Inflammatory macrophage (primary cell): Measurements from ENCODE around the gene XYLT2.

ENCODE experiments used
- DNase-seq, 2 donors: peaks; one replicate each; pipeline ENCODE4 v3.0.0-alpha.2; 2020 to 2022

XYLT2 gene

GRCh38 chr17:50365649-50366393 lies 19.9 kb downstream of the XYLT2 start:
- DNase-seq: no peak

GRCh38 chr17:50367401-50367800 lies 21.5 kb downstream of the XYLT2 start:
- no peak for DNase-seq

DNA sequence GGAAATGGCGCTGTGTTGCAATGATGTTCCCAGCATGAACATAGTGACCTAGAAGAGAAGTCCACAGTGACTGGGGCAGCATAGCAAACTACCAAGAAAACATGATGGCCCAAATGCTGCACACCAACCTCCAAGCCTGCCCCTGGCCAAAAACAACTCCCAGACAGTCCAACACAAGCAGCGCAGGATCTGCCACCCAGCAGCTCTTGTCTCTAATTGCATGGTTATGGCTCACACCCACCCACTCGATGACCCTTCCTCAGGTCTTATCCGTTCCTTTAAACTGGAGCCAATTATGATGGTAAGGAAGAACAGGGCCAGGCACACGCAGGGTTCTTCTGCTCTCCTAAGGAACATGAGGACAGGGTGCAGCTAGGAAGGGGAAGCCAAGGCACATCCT lies 24.1 kb downstream of the XYLT2 start:
- DNase-seq: no peak

- DNase-seq: no peak
Measured at GRCh38 chr17:50371526-50371925, 25.6 kb downstream of the XYLT2 start.

GRCh38 chr17:50372222-50372757 lies 26.4 kb downstream of the XYLT2 start:
- no peak for DNase-seq

- DNase-seq: peak; percentile 87 to 88
Measured at GRCh38 chr17:50372758-50373556, 27.0 kb downstream of the XYLT2 start, which contains the start of the genes EME1 and MRPL27. Gene EME1, plus strand, starts transcription at chr17:50373229. Its CDS starts 1,980 bp downstream, at chr17:50375209. Gene MRPL27, minus strand, starts transcription at chr17:50373184. Its CDS starts 14 bp downstream, at chr17:50373170.

DNA sequence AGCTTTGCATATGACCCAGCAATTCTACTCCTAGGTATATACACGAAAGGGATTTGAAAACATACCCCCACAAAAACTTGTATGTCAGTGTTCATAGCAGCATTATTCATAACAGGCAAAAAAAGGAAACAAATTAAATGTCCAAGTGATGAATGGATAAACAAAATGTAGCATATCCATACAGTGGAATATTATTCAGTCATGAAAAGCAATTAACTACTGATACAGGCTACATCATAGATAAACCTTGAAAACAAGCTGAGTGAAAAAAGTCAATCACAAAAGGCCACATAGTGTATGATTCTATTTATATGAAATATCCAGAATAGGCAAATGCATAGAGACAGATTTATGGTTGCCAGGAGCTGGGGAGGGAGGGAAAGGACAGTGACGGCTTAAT lies 27.8 kb downstream of the XYLT2 start:
- no peak for DNase-seq

GRCh38 chr17:50375858-50376538 lies 30.1 kb downstream of the XYLT2 start:
- no peak for DNase-seq

GRCh38 chr17:50379351-50380132 lies 33.6 kb downstream of the XYLT2 start:
- no peak for DNase-seq

GRCh38 chr17:50380369-50381259 lies 34.7 kb downstream of the XYLT2 start:
- DNase-seq: no peak

GRCh38 chr17:50381260-50381815 lies 35.4 kb downstream of the XYLT2 start:
- no peak for DNase-seq

DNA sequence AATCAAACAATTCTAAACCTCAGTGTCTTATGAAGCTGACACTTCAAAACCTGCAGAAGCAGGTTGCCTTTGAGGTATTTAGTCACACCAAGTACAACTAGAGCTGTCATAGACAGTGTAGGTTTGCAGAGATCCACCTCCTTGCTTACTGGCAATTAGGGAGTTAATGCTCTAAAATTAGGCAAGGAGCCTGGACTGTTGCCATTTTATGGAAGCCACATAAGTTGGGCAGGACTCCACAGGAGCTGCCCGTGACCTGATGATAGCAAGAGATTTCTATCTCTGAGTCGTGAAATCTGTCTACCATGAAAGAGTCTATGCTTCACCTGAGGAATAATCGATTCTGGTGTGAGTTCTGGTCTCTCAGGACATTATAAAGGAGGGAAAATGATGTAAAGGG lies 36.0 kb downstream of the XYLT2 start:
- no peak for DNase-seq

GRCh38 chr17:50382931-50383330 lies 37.0 kb downstream of the XYLT2 start:
- no peak for DNase-seq

DNA sequence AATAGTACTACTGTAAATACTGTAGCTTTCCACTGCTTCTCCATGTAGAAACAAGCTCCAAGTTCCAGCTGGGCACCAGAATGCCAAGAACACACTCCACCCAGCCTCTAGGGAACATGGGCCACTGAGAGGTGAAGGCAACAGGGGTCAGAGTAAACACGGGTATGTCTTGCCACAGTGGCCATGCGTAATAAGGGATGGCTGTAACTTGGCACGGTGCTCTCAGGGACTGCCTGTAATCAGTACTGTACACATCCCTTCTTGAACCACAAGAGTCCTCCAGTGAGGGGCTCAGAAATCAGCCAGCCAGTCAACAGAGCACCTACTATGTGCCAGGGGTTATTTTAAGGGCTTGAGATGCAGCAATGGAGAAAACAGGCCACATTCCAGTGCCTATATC lies 40.6 kb downstream of the XYLT2 start:
- DNase-seq: no peak

- no peak for DNase-seq
Measured at GRCh38 chr17:50388728-50389127, 42.8 kb downstream of the XYLT2 start.

DNA sequence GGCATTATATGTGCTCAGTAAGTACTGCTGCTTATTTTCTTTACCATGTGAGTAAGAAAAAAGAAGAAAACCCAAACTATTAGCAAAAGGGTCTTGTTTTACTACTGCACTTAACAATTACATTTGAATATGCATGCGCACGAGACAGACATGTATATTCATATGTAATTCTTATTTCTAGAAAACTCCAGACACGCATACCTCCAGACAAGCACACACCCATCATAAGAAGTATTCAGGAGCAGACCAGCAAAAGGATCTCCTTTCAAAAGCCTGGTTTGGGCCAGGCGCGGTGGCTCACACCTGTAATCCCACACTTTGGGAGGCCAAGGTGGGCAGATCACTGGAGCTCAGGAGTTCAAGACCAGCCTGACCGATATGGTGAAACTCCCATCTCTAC lies 43.6 kb downstream of the XYLT2 start:
- no peak for DNase-seq

GRCh38 chr17:50392621-50393020 lies 46.7 kb downstream of the XYLT2 start:
- no peak for DNase-seq

DNA sequence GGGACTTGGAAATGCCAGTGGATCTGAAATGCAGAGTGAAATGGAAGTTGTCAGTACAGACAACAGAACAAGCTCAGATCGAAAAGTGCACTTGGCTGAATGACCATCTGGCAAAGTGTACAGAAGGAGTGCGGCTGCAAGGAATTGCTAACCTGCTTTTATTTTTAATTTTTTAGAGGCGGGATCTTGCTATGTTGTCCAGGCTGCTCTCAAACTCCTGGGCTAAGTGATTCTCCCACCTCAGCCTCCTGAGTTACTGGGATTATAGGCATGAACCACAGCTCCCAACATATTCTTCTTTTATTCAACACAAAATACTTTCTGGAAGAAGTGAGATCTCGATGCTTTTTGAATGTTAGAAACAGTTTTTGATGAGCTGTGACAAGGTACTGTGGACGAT lies 47.8 kb downstream of the XYLT2 start:
- DNase-seq: no peak

GRCh38 chr17:50394711-50395110 lies 48.8 kb downstream of the XYLT2 start:
- DNase-seq: no peak

GRCh38 chr17:50396261-50397110 lies 50.6 kb downstream of the XYLT2 start:
- DNase-seq: peak; percentile 48 to 56
